GM12878 (cell line): ENCODE measurements around the gene PDZK1IP1. TPM values are rescaled to one million over a fixed set of nuclear protein-coding genes. Genes with fewer than 3 reads are reported as not detected.

ENCODE experiments used
- ATAC-seq: fragments of 200-7000 bp; cut with Tn5 transposase; 3 replicates; pipeline ENCODE4 v1.9.1; 2020; ENCODE audit warnings: mild to moderate bottlenecking, moderate library complexity
- BruUV-seq: library from RNA; stranded (reverse); fragments of 400-500 nt; replicated peaks from 2 replicates; lab custom pipeline; 2021; lab: Mats Ljungman, UMichigan
- CTCF ChIA-PET: fragments of 300-600 bp; sonication (Branson Sonifier 250); formaldehyde crosslinking; extraction: SDS; loops from one replicate; lab custom pipeline; 2021; ENCODE audit warnings: inconsistent platforms; lab: Yijun Ruan, JAX
- POLR2A ChIA-PET: fragments of 350-600 bp; formaldehyde crosslinking; extraction: SDS; loops from one replicate; lab custom pipeline; 2021; ENCODE audit warnings: inconsistent platforms; lab: Charles Lee
- RAD21 ChIA-PET: fragments of 300-600 bp; sonication (Branson Sonifier 250); formaldehyde crosslinking; loops from one replicate; lab custom pipeline; 2023; ENCODE audit warnings: antibody characterized with exemption; ENCODE audit not compliant: unreplicated experiment; lab: Charles Lee
- SMC1A ChIA-PET: fragments of 300-600 bp; sonication (Branson Sonifier 250); formaldehyde crosslinking; loops from one replicate; lab custom pipeline; 2023; ENCODE audit not compliant: unreplicated experiment, uncharacterized antibody; lab: Charles Lee
- DNase-seq: peaks from one replicate; pipeline ENCODE4 v3.0.0-alpha.2; 2011; ENCODE audit warnings: low read depth, low spot score
- FAIRE-seq: peaks from 3 replicates; lab custom pipeline; 2011; peaks lifted over from hg19 to GRCh38; lab: Jason Lieb, UNC
- H2AFZ ChIP-seq: 2 replicates; pipeline ENCODE4 v1.6.0; 2011; ENCODE audit warnings: low read depth, low read length, control low read depth; ENCODE audit not compliant: control insufficient read depth
- H3K27ac ChIP-seq: 2 replicates; pipeline ENCODE4 v1.5.1; 2011; ENCODE audit warnings: control low read depth; ENCODE audit not compliant: control insufficient read depth, insufficient read depth
- H3K27me3 ChIP-seq, 2 experiments: replicated peaks in 1 of 2; 2 replicates each; pipeline versions ENCODE4 v1.6.0 to v1.6.1; 2011; ENCODE audit warnings: low read length in 1 of 2; ENCODE audit not compliant: control insufficient read depth in 2 of 2, insufficient read depth in 2 of 2
- H3K36me3 ChIP-seq, 2 experiments: 2 replicates each; pipeline ENCODE4 v1.5.1; 2011; ENCODE audit warnings: low read length in 1 of 2; ENCODE audit not compliant: control insufficient read depth in 2 of 2, insufficient read depth in 2 of 2
- H3K4me1 ChIP-seq: 2 replicates; pipeline ENCODE4 v1.6.1; 2011; ENCODE audit warnings: mild to moderate bottlenecking, low read length, moderate library complexity, mixed read lengths; ENCODE audit not compliant: control insufficient read depth, insufficient read depth
- H3K4me2 ChIP-seq: 2 replicates; pipeline ENCODE4 v1.6.0; 2011; ENCODE audit warnings: control low read depth; ENCODE audit not compliant: control insufficient read depth, insufficient read depth
- H3K4me3 ChIP-seq: fragments of 200-600 bp; sonication (generic); 2 replicates; pipeline ENCODE4 v1.5.1; 2016
- H3K79me2 ChIP-seq: 2 replicates; pipeline ENCODE4 v1.6.0; 2011; ENCODE audit warnings: low read length; ENCODE audit not compliant: control insufficient read depth, insufficient read depth
- H3K9ac ChIP-seq: 2 replicates; pipeline ENCODE4 v1.8.0; 2011; ENCODE audit warnings: low read length, control low read depth, mixed read lengths; ENCODE audit not compliant: control insufficient read depth, insufficient read depth
- H3K9me3 ChIP-seq: replicated peaks from 3 replicates; pipeline ENCODE4 v1.5.1; 2011; ENCODE audit warnings: mild to moderate bottlenecking, low read length; ENCODE audit not compliant: control insufficient read depth, insufficient read depth
- H4K20me1 ChIP-seq: 2 replicates; pipeline ENCODE4 v1.6.0; 2011; ENCODE audit not compliant: control insufficient read depth, insufficient read depth
- ATF7 ChIP-seq: fragments of 450-650 bp; IDR thresholded peaks from 2 replicates; pipeline ENCODE4 v1.6.1; 2016; ENCODE audit warnings: low read depth, mild to moderate bottlenecking
- JUNB ChIP-seq: IDR thresholded peaks from 2 replicates; pipeline ENCODE4 v1.6.1; 2016; ENCODE audit warnings: antibody characterized with exemption, mild to moderate bottlenecking
- PAX5 ChIP-seq: IDR thresholded peaks from 2 replicates; pipeline ENCODE4 v1.6.1; 2011; ENCODE audit warnings: low read depth, low read length, borderline replicate concordance
- POLR2AphosphoS2 ChIP-seq: IDR thresholded peaks from 2 replicates; pipeline ENCODE4 v1.6.1; 2011; ENCODE audit warnings: low read depth, mild to moderate bottlenecking, low read length, improper control_type of control experiment, moderate library complexity
- SUPT20H ChIP-seq: IDR thresholded peaks from 2 replicates; pipeline ENCODE4 v1.6.1; 2011; ENCODE audit warnings: low read depth, mild to moderate bottlenecking, low read length, moderate library complexity, borderline replicate concordance; ENCODE audit not compliant: control insufficient read depth
- TAF1 ChIP-seq: IDR thresholded peaks from 2 replicates; pipeline ENCODE4 v1.6.1; 2011; ENCODE audit warnings: mild to moderate bottlenecking, low read depth, low read length, borderline replicate concordance
- WGBS: methylation state at CpG from one replicate; pipeline ENCODE4 v1.1.6; 2016; ENCODE audit warnings: low lambda C conversion rate; ENCODE audit not compliant: insufficient replicate concordance, insufficient coverage; ENCODE audit errors: missing lambda C conversion rate; 5-methylcytosine and 5-hydroxymethylcytosine counted together
- in situ Hi-C: fragments of 300-500 bp; cut with MboI; formaldehyde crosslinking; loops from 9 replicates; pipeline ENCODE4 v1.14.3; 2018; ENCODE audit warnings: mixed read lengths
- intact Hi-C: fragments of 100-400 bp; cut with micrococcal nuclease; formaldehyde crosslinking; loops from one replicate; pipeline ENCODE4 v1.14.2; 2022; ENCODE audit not compliant: unreplicated experiment
- polyA plus RNA-seq, 11 experiments: library from polyadenylated mRNA; depleted of rRNA in 4 of 11; unstranded in 6 of 11; stranded (reverse) in 5 of 11; fragments of >200 nt; fragmentation: Nextera tagmentation in 4 of 11; fragmentation: Illumina TruSeq in 1 of 11; extraction: Ambion mirVana in 4 of 11; extraction: Trizol in 1 of 11; gene quantifications; 1 replicate in 1 of 11; 2 replicates in 10 of 11; pipeline versions ENCODE4 v1.2.1 to v1.2.3, GENCODE V29; 2011 to 2016; ENCODE audit warnings: inconsistent platforms in 2 of 11, missing spikeins in 2 of 11, low read depth in 1 of 11
- total RNA-seq, 4 experiments: library from RNA; depleted of rRNA in 3 of 4; stranded (reverse); fragments of >200 nt in 3 of 4; fragmentation: Illumina TruSeq in 1 of 4; extraction: Trizol in 1 of 4; gene quantifications; 2 replicates each; pipeline versions ENCODE4 v1.2.1 to v1.2.3, GENCODE V29; 2013 to 2021
- TF ChIP-seq, protein P1 (sequence below): fragments of 450-650 bp; IDR thresholded peaks from 2 replicates; pipeline ENCODE4 v1.6.1; 2017; ENCODE audit warnings: mild to moderate bottlenecking, moderate library complexity

Gene PDZK1IP1
- total and polyA plus RNA-seq, 10 of the 15 experiments (the other 5 are each of a cell fraction or from before 2014, with no cell fraction given), result not detected

DNA sequence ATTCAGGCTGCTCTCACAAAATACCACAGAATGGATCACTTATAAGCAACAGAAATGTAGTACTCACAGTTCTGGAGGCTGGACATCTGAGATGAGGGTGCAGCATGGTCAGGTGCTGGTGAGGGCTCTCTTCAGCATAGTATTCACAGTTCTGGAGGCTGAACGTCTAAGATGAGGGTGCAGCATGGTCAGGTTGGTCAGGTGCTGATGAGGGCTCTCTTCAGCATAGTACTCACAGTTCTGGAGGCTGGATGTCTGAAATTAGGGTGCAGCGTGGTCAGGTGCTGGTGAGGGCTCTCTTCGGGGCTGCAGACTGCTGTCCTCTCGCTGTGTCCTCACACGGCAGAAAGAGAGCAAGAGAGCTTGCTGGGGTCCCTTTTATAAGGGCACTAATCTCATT is 17.1 kb downstream of the PDZK1IP1 start:
- BruUV-seq, result no TSS peak
- intact Hi-C loops, result loop anchor here (5.0 to 10.0 kb wide), 3 partner anchors 262 to 425 kb away; partner anchors contain the start of gene FOXD2

More for the DNA sequence above, 17.1 kb downstream of the PDZK1IP1 start:
- WGBS, result 29% methylated on average over 5 of the region's 5 CpGs
- Histone ChIP-seq H3K36me3 (no peaks in the 10 kb centered on the region), H3K4me3 (no peak overlapping the region), H4K20me1 (no peaks in the 10 kb centered on the region), H3K27ac (no peak overlapping the region), H3K9me3 (no peaks in the 10 kb centered on the region), H3K4me2 (no peak overlapping the region), H2AFZ (no peak overlapping the region), H3K27me3 (no peaks in the 10 kb centered on the region), H3K9ac (no peak overlapping the region), H3K4me1 (no peaks in the 10 kb centered on the region), H3K79me2 (no peaks in the 10 kb centered on the region)
- in situ Hi-C loops, result no loop called here
- CTCF ChIA-PET, result no interaction called here
- POLR2A ChIA-PET, result no interaction called here
- ATAC-seq (no peak), FAIRE-seq (no peak), DNase-seq (no peak)
- SMC1A ChIA-PET, result no interaction called here
- RAD21 ChIA-PET, result no interaction called here
- no peak for TF ChIP-seq JUNB
- TF ChIP-seq TAF1, result no peak
- TF ChIP-seq ATF7, result no peak
- TF ChIP-seq POLR2AphosphoS2, result no peak
- no peak for TF ChIP-seq PAX5
- TF ChIP-seq SUPT20H, result no peak
- TF ChIP-seq, protein P1, sequence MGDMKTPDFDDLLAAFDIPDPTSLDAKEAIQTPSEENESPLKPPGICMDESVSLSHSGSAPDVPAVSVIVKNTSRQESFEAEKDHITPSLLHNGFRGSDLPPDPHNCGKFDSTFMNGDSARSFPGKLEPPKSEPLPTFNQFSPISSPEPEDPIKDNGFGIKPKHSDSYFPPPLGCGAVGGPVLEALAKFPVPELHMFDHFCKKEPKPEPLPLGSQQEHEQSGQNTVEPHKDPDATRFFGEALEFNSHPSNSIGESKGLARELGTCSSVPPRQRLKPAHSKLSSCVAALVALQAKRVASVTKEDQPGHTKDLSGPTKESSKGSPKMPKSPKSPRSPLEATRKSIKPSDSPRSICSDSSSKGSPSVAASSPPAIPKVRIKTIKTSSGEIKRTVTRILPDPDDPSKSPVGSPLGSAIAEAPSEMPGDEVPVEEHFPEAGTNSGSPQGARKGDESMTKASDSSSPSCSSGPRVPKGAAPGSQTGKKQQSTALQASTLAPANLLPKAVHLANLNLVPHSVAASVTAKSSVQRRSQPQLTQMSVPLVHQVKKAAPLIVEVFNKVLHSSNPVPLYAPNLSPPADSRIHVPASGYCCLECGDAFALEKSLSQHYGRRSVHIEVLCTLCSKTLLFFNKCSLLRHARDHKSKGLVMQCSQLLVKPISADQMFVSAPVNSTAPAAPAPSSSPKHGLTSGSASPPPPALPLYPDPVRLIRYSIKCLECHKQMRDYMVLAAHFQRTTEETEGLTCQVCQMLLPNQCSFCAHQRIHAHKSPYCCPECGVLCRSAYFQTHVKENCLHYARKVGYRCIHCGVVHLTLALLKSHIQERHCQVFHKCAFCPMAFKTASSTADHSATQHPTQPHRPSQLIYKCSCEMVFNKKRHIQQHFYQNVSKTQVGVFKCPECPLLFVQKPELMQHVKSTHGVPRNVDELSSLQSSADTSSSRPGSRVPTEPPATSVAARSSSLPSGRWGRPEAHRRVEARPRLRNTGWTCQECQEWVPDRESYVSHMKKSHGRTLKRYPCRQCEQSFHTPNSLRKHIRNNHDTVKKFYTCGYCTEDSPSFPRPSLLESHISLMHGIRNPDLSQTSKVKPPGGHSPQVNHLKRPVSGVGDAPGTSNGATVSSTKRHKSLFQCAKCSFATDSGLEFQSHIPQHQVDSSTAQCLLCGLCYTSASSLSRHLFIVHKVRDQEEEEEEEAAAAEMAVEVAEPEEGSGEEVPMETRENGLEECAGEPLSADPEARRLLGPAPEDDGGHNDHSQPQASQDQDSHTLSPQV, result no peak
